Motor neuron (in vitro differentiated cells): ENCODE measurements around the gene RTL1. TPM values are rescaled to one million over a fixed set of nuclear protein-coding genes. Genes with fewer than 3 reads are reported as not detected.

Experiments used
- ATAC-seq, 8 experiments: fragments of 200-7000 bp; cut with Tn5 transposase; replicated peaks in 6 of 8; 2 replicates each; pipeline ENCODE4 v1.8.0; 2021; ENCODE audit warnings: mild to moderate bottlenecking in 8 of 8, moderate library complexity in 8 of 8
- H3K27ac ChIP-seq, 2 donors: fragments of 250-450 bp; sonication (Bioruptor Pico); 2 replicates each; pipeline ENCODE4 v1.9.0; 2021; ENCODE audit warnings: antibody characterized with exemption in 2 of 2, mild to moderate bottlenecking in 2 of 2, moderate library complexity in 1 of 2
- H3K4me1 ChIP-seq, 2 donors: fragments of 250-450 bp; sonication (Bioruptor Pico); replicated peaks in 1 of 2; 2 replicates each; pipeline ENCODE4 v1.6.1; 2021; ENCODE audit warnings: antibody characterized with exemption in 2 of 2, mild to moderate bottlenecking in 2 of 2, moderate library complexity in 1 of 2
- H3K4me3 ChIP-seq, 5 donors: fragments of 250-450 bp; sonication (Bioruptor Pico); 2 replicates each; pipeline ENCODE4 v1.9.0; 2021; ENCODE audit warnings: antibody characterized with exemption in 5 of 5, mild to moderate bottlenecking in 5 of 5, moderate library complexity in 4 of 5
- WGBS, 10 experiments: fragments of 450-650 bp; shearing (Covaris generic); methylation state at CpG; one replicate each; pipeline ENCODE4 v1.0.0; 2022; 5-methylcytosine and 5-hydroxymethylcytosine counted together
- in situ Hi-C, 9 experiments: fragments of 400-800 bp; cut with MboI; loops; one replicate each; pipeline ENCODE4 v1.15.0; 2021; ENCODE audit warnings: low sequenced_read_pairs in 9 of 9, low pct_unique_long_range_greater_than_20kb in 2 of 9; ENCODE audit not compliant: unreplicated experiment in 9 of 9
- total RNA-seq, 8 experiments: library from RNA; unstranded; fragments of 300-600 nt; gene quantifications; 2 replicates each; pipeline versions ENCODE4 v1.2.3 to v1.2.4, GENCODE V29; 2022

RTL1 gene
- total RNA-seq, 8 experiments from 2014 or later: 0.14 to 38.6 (median 6.5) TPM

DNA sequence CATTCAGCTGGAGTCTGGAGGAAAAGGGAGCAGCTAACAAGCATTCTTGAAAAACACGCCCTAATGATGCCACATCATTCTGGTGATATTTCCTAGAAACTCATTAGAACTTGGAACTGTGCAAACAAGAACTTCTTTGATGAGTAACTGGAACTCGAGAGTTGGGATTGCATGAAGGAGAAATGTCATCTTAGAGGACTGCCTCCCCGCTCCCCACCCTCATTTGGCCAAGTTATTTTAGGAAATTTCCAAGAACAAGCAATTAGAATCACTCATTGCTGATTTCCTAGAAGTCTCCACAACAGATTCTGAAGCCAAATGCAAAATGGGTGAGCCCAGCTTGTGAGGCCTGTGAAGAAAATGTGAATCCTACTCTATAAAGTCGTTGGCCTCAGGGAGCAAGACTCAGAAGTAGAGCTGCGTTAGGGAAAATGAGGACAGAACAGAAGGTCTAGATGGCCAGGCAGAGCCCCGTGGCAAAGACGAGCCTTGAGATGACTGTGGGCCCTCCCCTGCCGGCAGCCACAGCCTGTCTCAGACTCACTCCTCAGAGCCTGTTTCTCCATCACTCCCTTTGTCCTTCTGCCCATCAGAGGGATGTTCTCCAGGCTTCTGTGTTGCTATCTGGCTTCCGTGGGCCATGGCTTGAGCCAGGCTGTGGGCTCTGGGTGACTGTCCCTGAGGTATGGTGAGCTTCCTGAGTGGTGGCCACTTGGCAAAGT is 38.4 kb downstream of the RTL1 start:
- Histone ChIP-seq H3K27ac (no peak overlapping the region), H3K4me1 (peaks cover 0 to 8% of the 10 kb centered on the region in 2 donors), H3K4me3 (no peak overlapping the region)
- ATAC-seq: peak in 2 of 8 experiments; percentile 41 to 75
- in situ Hi-C loops: no loop called here
- 7 to 89% (median 67%) methylated on average over 2 to 7 of the region's 9 CpGs; no CpG with 5 or more reads in 1 of the 10 experiments for WGBS, 10 experiments

GRCh38 chr14:100864206-100864605 is 39.3 kb downstream of the RTL1 start:
- peaks cover 0 to 8% of the 10 kb centered on the region in 2 donors for H3K4me1 ChIP-seq
- no peak for ATAC-seq
- 54 to 100% (median 82%) methylated on average over 2 to 5 of the region's 10 CpGs; no CpG with 5 or more reads in 2 of the 10 experiments for WGBS, 10 experiments
- in situ Hi-C loops: no loop called here
- no peak overlapping the region for H3K27ac ChIP-seq
- no peak overlapping the region for H3K4me3 ChIP-seq

DNA sequence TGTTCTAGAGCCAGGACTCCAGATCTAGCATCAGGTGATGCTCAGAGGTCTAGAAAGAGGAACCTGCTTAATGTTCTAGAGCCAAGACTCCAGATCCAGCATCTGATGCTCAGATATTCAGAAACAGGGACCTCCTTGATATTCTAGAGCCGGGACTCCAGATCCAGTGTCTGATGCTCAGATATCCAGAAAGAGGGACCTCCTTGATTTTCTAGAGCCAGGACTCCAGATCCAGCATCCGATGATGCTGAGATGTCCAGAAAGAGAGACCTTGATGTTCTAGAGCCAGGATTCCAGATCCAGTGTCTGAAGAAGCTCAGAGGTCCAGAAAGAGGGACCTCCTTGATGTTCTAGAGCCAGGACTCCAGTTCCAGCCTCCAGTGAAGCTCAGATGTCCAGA is 40.7 kb downstream of the RTL1 start:
- H3K4me3 ChIP-seq: no peak overlapping the region
- in situ Hi-C loops: no loop called here
- no peak overlapping the region for H3K27ac ChIP-seq
- WGBS, 10 experiments: 83 to 100% (median 89%) methylated on average over 1 to 2 of the region's 2 CpGs; no CpG with 5 or more reads in 6 of the 10 experiments
- H3K4me1 ChIP-seq: peaks cover 6 to 22% of the 10 kb centered on the region in 2 donors
- ATAC-seq: no peak

GRCh38 chr14:100862277-100862676 is 41.2 kb downstream of the RTL1 start:
- WGBS, 10 experiments: 71 to 100% (median 100%) methylated on average over 1 to 2 of the region's 3 CpGs; no CpG with 5 or more reads in 7 of the 10 experiments
- ATAC-seq: peak in 2 of 8 experiments; percentile 45 to 53
- no peak overlapping the region for H3K27ac ChIP-seq
- in situ Hi-C loops: no loop called here
- no peak overlapping the region for H3K4me3 ChIP-seq
- H3K4me1 ChIP-seq: peaks cover 10 to 27% of the 10 kb centered on the region in 2 donors

GRCh38 chr14:100861937-100862247 is 41.6 kb downstream of the RTL1 start:
- in situ Hi-C loops: no loop called here
- 83 to 100% (median 100%) methylated on average over 1 to 2 of the region's 2 CpGs; no CpG with 5 or more reads in 2 of the 10 experiments for WGBS, 10 experiments
- no peak for ATAC-seq
- no peak overlapping the region for H3K27ac ChIP-seq
- peaks cover 13 to 31% of the 10 kb centered on the region in 2 donors for H3K4me1 ChIP-seq
- H3K4me3 ChIP-seq: no peak overlapping the region

DNA sequence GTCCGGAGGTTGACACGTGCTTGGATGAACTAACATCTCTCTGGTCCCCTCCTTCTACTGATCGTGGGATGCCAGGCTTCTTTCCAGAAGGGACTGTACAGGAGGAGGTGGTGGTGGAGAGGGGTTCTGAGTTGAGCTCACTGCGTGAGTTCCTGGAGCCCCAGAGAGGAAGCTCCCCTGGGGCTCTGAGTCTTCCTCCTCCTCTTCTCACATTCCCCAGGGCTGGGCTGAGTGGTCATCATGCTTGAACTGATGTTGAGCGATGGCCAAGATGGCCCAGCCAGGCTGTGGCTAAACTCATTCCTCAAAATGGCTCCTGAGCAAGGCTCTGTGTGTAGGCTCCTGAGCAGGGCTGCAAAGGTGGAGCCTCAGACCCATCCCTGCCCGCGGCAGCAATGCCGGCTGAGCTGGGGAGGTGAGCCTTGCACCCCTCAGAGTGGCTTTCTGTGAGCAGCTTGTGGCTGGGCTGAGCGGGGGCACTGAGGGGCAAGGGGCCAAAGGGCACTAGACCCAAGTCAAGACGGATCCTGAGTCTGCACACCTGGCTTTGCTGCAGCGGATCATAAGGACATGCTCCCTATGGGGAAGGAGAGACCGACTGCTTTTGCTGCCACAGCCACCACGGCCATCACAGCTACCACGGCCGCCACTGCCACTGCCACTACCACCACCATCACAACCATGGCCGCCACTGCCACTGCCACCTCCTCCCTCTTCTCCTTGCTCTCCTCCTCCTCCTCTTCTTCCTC is 42.2 kb downstream of the RTL1 start:
- H3K27ac ChIP-seq: no peak overlapping the region
- in situ Hi-C loops: no loop called here
- peaks cover 13 to 31% of the 10 kb centered on the region in 2 donors for H3K4me1 ChIP-seq
- 17 to 100% (median 91%) methylated on average over 1 to 7 of the region's 16 CpGs; no CpG with 5 or more reads in 4 of the 10 experiments for WGBS, 10 experiments
- ATAC-seq: no peak
- no peak overlapping the region for H3K4me3 ChIP-seq

GRCh38 chr14:100860556-100861187 is 42.9 kb downstream of the RTL1 start:
- Histone ChIP-seq H3K4me1 (peaks cover 13 to 31% of the 10 kb centered on the region in 2 donors), H3K27ac (no peak overlapping the region), H3K4me3 (no peak overlapping the region)
- in situ Hi-C loops: no loop called here
- 48 to 86% (median 60%) methylated on average over 1 to 8 of the region's 19 CpGs; no CpG with 5 or more reads in 7 of the 10 experiments for WGBS, 10 experiments
- peak in 4 of 8 experiments; percentile 7 to 16 (median 12) for ATAC-seq

GRCh38 chr14:100859781-100860180 is 43.7 kb downstream of the RTL1 start:
- Histone ChIP-seq H3K27ac (no peak overlapping the region), H3K4me1 (peaks cover 13 to 31% of the 10 kb centered on the region in 2 donors), H3K4me3 (no peak overlapping the region)
- in situ Hi-C loops: no loop called here
- no peak for ATAC-seq
- WGBS, 10 experiments: 90 to 100% (median 99%) methylated on average over 2 to 7 of the region's 18 CpGs; no CpG with 5 or more reads in 4 of the 10 experiments

- peaks cover 13 to 31% of the 10 kb centered on the region in 2 donors for H3K4me1 ChIP-seq
- 33 to 100% (median 94%) methylated on average over 1 to 6 of the region's 8 CpGs; no CpG with 5 or more reads in 5 of the 10 experiments for WGBS, 10 experiments
- no peak overlapping the region for H3K27ac ChIP-seq
- no peak overlapping the region for H3K4me3 ChIP-seq
- in situ Hi-C loops: no loop called here
- peak in 2 of 8 experiments; percentile 6 to 12 for ATAC-seq
Measured at GRCh38 chr14:100858838-100859220, 44.7 kb downstream of the RTL1 start.

- no peak overlapping the region for H3K4me3 ChIP-seq
- in situ Hi-C loops: no loop called here
- peaks cover 13 to 31% of the 10 kb centered on the region in 2 donors for H3K4me1 ChIP-seq
- WGBS, 10 experiments: 71 to 100% methylated on average over 1 to 2 of the region's 17 CpGs; no CpG with 5 or more reads in 8 of the 10 experiments
- peak in 6 of 8 experiments; percentile 5 to 84 (median 74) for ATAC-seq
- H3K27ac ChIP-seq: no peak overlapping the region
Measured at GRCh38 chr14:100857923-100858837, 45.3 kb downstream of the RTL1 start.

DNA sequence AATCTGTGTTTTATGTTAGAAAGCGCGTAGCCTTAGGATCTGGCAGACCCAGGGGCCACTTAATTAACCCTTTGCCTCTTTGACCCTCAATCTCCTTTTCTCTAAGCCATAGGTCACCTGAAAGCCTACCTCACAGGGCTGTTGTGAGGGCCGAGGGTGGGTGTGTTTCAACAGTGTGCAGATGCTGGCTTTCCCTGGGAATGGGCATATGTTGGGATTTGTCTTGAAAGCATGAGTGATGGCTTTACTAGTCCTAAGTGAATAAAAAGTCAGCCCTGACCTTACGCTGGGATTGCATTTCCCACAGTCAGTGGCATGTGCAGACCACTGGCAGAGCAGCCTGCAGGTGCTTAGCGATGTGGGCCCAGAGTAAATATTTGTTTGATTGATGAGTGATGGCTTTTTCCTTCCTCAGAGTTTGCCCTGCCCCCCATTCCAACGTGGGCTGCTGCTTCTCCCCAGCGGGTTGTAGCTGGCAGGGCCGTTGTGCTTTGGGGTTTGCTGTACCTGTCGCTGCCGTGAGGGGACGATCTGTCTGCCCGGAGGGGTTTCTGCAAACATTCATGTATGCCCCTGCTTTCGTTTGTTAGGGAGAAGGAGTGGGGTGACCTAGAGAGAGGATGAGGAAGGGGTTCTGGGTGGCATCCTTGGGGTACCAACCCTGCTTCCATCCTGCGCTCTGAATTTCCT is 46.1 kb downstream of the RTL1 start:
- WGBS, 10 experiments: 0 to 95% (median 73%) methylated on average over 1 to 13 of the region's 14 CpGs; no CpG with 5 or more reads in 2 of the 10 experiments
- no peak overlapping the region for H3K27ac ChIP-seq
- in situ Hi-C loops: no loop called here
- no peak overlapping the region for H3K4me3 ChIP-seq
- peaks cover 13 to 31% of the 10 kb centered on the region in 2 donors for H3K4me1 ChIP-seq
- peak in 5 of 8 experiments; percentile 22 to 37 (median 36) for ATAC-seq
